KMS-11 (cell line): ENCODE measurements around the gene MPZL1.

ENCODE experiments used
- H2AFZ ChIP-seq: fragments of 200-600 bp; sonication (generic); 2 replicates; pipeline ENCODE4 v1.6.1; 2016; ENCODE audit warnings: antibody characterized with exemption, mixed run types, low read depth
- H3K27ac ChIP-seq: fragments of 200-600 bp; sonication (generic); 2 replicates; pipeline ENCODE4 v1.6.1; 2016; ENCODE audit warnings: mild to moderate bottlenecking, mixed run types
- H3K27me3 ChIP-seq: fragments of 200-600 bp; sonication (generic); 2 replicates; pipeline ENCODE4 v1.6.1; 2017; ENCODE audit warnings: mild to moderate bottlenecking, low read depth, mixed run types, moderate library complexity; ENCODE audit not compliant: insufficient read depth
- H3K36me3 ChIP-seq: fragments of 200-600 bp; sonication (generic); 2 replicates; pipeline ENCODE4 v1.6.1; 2017; ENCODE audit warnings: mild to moderate bottlenecking, mixed run types; ENCODE audit not compliant: insufficient read depth
- H3K4me1 ChIP-seq: fragments of 200-600 bp; sonication (generic); 2 replicates; pipeline ENCODE4 v1.6.1; 2016; ENCODE audit warnings: mild to moderate bottlenecking, low read depth, mixed run types; ENCODE audit not compliant: poor library complexity, severe bottlenecking
- H3K4me2 ChIP-seq: fragments of 200-600 bp; sonication (generic); 2 replicates; pipeline ENCODE4 v1.7.0; 2016; ENCODE audit warnings: mild to moderate bottlenecking, mixed run types
- H3K4me3 ChIP-seq: fragments of 200-600 bp; sonication (generic); IDR thresholded peaks from 2 replicates; pipeline ENCODE4 v1.6.1; 2017; ENCODE audit warnings: low read depth, low read length, mixed read lengths; ENCODE audit not compliant: insufficient read depth
- H3K79me2 ChIP-seq: fragments of 200-600 bp; sonication (generic); 2 replicates; pipeline ENCODE4 v1.6.1; 2016; ENCODE audit warnings: low read depth, mixed run types; ENCODE audit not compliant: insufficient read depth
- H3K9ac ChIP-seq: fragments of 200-600 bp; sonication (generic); 2 replicates; pipeline ENCODE4 v1.6.1; 2016; ENCODE audit warnings: mild to moderate bottlenecking, mixed run types
- H4K20me1 ChIP-seq: fragments of 200-600 bp; sonication (generic); 2 replicates; pipeline ENCODE4 v1.6.1; 2016; ENCODE audit warnings: mild to moderate bottlenecking, mixed run types; ENCODE audit not compliant: insufficient read depth
- TF ChIP-seq, protein P1 (sequence below): fragments of 200-600 bp; sonication (generic); conservative IDR thresholded peaks from 2 replicates; pipeline ENCODE4 v1.6.1; 2017; ENCODE audit warnings: low read depth, mild to moderate bottlenecking, antibody characterized with exemption, low read length, moderate library complexity, mixed read lengths

The MPZL1 gene

GRCh38 chr1:167714439-167715156 is 7.2 kb upstream of the MPZL1 start:
- H3K4me1 ChIP-seq: peaks cover 33% of the 10 kb centered on the region
- no peaks in the 10 kb centered on the region for H4K20me1 ChIP-seq
- peak overlapping the region; percentile 90 for H3K27ac ChIP-seq
- peak overlapping the region; percentile 48 for H3K4me3 ChIP-seq
- H3K36me3 ChIP-seq: no peaks in the 10 kb centered on the region
- H3K27me3 ChIP-seq: no peaks in the 10 kb centered on the region
- peak overlapping the region; percentile 82 for H3K4me2 ChIP-seq
- no peaks in the 10 kb centered on the region for H3K79me2 ChIP-seq
- peak overlapping the region; percentile 97 for H3K9ac ChIP-seq
- TF ChIP-seq, protein P1, sequence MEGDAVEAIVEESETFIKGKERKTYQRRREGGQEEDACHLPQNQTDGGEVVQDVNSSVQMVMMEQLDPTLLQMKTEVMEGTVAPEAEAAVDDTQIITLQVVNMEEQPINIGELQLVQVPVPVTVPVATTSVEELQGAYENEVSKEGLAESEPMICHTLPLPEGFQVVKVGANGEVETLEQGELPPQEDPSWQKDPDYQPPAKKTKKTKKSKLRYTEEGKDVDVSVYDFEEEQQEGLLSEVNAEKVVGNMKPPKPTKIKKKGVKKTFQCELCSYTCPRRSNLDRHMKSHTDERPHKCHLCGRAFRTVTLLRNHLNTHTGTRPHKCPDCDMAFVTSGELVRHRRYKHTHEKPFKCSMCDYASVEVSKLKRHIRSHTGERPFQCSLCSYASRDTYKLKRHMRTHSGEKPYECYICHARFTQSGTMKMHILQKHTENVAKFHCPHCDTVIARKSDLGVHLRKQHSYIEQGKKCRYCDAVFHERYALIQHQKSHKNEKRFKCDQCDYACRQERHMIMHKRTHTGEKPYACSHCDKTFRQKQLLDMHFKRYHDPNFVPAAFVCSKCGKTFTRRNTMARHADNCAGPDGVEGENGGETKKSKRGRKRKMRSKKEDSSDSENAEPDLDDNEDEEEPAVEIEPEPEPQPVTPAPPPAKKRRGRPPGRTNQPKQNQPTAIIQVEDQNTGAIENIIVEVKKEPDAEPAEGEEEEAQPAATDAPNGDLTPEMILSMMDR: no peak
- peak overlapping the region; percentile 96 for H2AFZ ChIP-seq

DNA sequence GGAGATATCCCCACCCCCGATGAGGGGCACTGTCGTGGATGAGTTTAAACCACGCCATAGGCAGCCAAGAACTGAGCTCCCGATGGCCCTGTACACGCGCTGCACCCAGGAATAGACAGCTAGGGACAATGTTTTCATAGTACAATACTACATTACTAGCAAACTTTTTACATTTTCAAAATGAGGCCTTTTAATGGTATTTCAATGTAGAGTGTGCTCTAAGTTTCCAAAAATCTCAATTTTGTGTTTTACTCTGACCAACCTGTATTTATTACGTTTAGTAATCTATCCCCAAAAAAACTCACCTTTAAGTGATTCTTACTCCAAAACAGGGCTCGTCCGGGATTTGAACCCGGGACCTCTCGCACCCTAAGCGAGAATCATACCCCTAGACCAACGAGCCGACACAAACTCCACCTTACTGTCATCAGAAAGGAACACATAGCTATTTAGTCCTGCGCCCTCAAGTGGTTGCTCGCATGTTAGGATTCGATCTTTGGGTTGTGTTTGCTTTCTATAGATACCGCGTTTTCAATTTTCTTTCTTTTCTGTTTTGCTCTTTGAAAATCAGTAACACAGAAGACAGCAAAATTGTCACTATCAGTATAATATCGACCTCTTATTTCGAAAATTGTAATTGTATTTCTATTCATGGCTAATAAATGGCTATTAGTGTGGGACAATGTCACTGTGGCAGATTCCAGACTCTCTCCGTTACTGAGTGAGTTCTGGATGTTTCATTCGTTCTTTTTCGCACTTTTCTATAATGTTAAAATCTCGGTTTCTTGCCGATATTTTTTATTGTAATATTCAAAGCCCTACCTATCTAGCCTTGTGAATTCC is 6.4 kb upstream of the MPZL1 start:
- Histone ChIP-seq H3K9ac (peak overlapping the region; percentile 97), H2AFZ (peak overlapping the region; percentile 96), H3K4me2 (peak overlapping the region; percentile 82), H3K36me3 (no peaks in the 10 kb centered on the region), H3K27ac (peak overlapping the region; percentile 90), H3K79me2 (no peaks in the 10 kb centered on the region), H4K20me1 (no peaks in the 10 kb centered on the region), H3K27me3 (no peaks in the 10 kb centered on the region), H3K4me3 (peak overlapping the region; percentile 98), H3K4me1 (peaks cover 27% of the 10 kb centered on the region)
- TF ChIP-seq, protein P1: peak; percentile 94

GRCh38 chr1:167716000-167716271 is 5.8 kb upstream of the MPZL1 start:
- Histone ChIP-seq H3K4me3 (peak overlapping the region; percentile 98), H4K20me1 (no peaks in the 10 kb centered on the region), H3K79me2 (no peaks in the 10 kb centered on the region), H3K4me2 (peak overlapping the region; percentile 64), H2AFZ (peak overlapping the region; percentile 82), H3K27me3 (no peaks in the 10 kb centered on the region), H3K27ac (peak overlapping the region; percentile 90), H3K36me3 (no peaks in the 10 kb centered on the region), H3K4me1 (peaks cover 27% of the 10 kb centered on the region), H3K9ac (peak overlapping the region; percentile 50)
- TF ChIP-seq, protein P1: no peak

GRCh38 chr1:167717351-167717750 is 4.4 kb upstream of the MPZL1 start:
- TF ChIP-seq, protein P1: no peak
- no peaks in the 10 kb centered on the region for H3K36me3 ChIP-seq
- H2AFZ ChIP-seq: no peak overlapping the region; the same call in 1 of the 2 replicates
- H3K27me3 ChIP-seq: no peaks in the 10 kb centered on the region
- no peak overlapping the region; the same call in 1 of the 2 replicates for H3K4me2 ChIP-seq
- H3K27ac ChIP-seq: no peak overlapping the region
- no peak overlapping the region for H3K9ac ChIP-seq
- H3K79me2 ChIP-seq: peaks cover 3% of the 10 kb centered on the region; the same call in 1 of the 2 replicates
- no peak overlapping the region for H3K4me3 ChIP-seq
- H3K4me1 ChIP-seq: peaks cover 24% of the 10 kb centered on the region
- H4K20me1 ChIP-seq: no peaks in the 10 kb centered on the region
